Aorta (tissue), 5 donors: ENCODE data around the gene ASTN2. TPM values are rescaled to one million over a fixed set of nuclear protein-coding genes. Genes with fewer than 3 reads are reported as not detected.
"Not testable (repeated sequence)": the region's sequence is repeated elsewhere in the genome, so short reads cannot be mapped to it uniquely, and the experiment has no call there.

Source experiments
- ATAC-seq: fragments of 200-7000 bp; cut with Tn5 transposase; one replicate; pipeline ENCODE4 v1.9.1; 2022; ENCODE audit warnings: moderate library complexity; ENCODE audit not compliant: low FRiP score
- DNase-seq, 2 donors: peaks; one replicate each; pipeline ENCODE4 v3.0.0-alpha.2; 2020
- H3K27ac ChIP-seq, 2 donors: one replicate each; pipeline ENCODE4 v1.5.1; 2013; ENCODE audit warnings: low read length in 2 of 2, mild to moderate bottlenecking in 2 of 2, moderate library complexity in 2 of 2, control low read depth in 1 of 2, inconsistent platforms in 1 of 2, low read depth in 1 of 2
- H3K27me3 ChIP-seq, 2 donors: one replicate each; pipeline ENCODE4 v1.6.1; 2013; ENCODE audit warnings: control low read depth in 1 of 2, low read length in 1 of 2, mild to moderate bottlenecking in 1 of 2, moderate library complexity in 1 of 2; ENCODE audit not compliant: insufficient read depth in 2 of 2, control insufficient read depth in 1 of 2
- H3K36me3 ChIP-seq, 2 donors: one replicate each; pipeline ENCODE4 v1.6.1; 2013; ENCODE audit warnings: control low read depth in 1 of 2, low read length in 1 of 2, mild to moderate bottlenecking in 1 of 2; ENCODE audit not compliant: insufficient read depth in 2 of 2, control insufficient read depth in 1 of 2
- H3K4me1 ChIP-seq, 2 donors: one replicate each; pipeline ENCODE4 v1.6.1; 2013; ENCODE audit warnings: low read length in 2 of 2, control low read depth in 1 of 2, mild to moderate bottlenecking in 1 of 2, moderate library complexity in 1 of 2; ENCODE audit not compliant: insufficient read depth in 2 of 2, control insufficient read depth in 1 of 2
- H3K4me3 ChIP-seq, 2 donors: one replicate each; pipeline ENCODE4 v1.5.1; 2013; ENCODE audit warnings: low read length in 2 of 2, control low read depth in 1 of 2, mild to moderate bottlenecking in 1 of 2
- H3K9me3 ChIP-seq: one replicate; pipeline ENCODE4 v1.6.1; 2013; ENCODE audit warnings: mild to moderate bottlenecking, low read length; ENCODE audit not compliant: control insufficient read depth
- WGBS, 2 donors: extraction: QIAGEN DNeasy Blood & Tissue Kit; methylation state at CpG; one replicate each; pipeline ENCODE4 v1.1.7; 2013; 5-methylcytosine and 5-hydroxymethylcytosine counted together
- intact Hi-C, 2 donors: fragments of 100-400 bp; cut with DNase I; formaldehyde crosslinking; loops; one replicate each; pipeline versions ENCODE4 v1.14.2 to v1.15.0; 2022
- polyA plus RNA-seq, 2 donors: library from polyadenylated mRNA; stranded (reverse); fragments of 200-250 nt; gene quantifications; one replicate each; pipeline ENCODE4 v1.2.3, GENCODE V29; 2013
- total RNA-seq, 2 donors: library from RNA; stranded (reverse); fragmentation: NEBNext Ultra II Directional; extraction: Animal tissue kit (Norgen Biotek cat#: 25700); gene quantifications; one replicate each; pipeline ENCODE4 v1.2.1, GENCODE V29; 2021
- donor health status: healthy with polysubstance abuse.
- donor health status: Bipolar disorder and iron deficiency.
- donor health status: DM: no; HTN: no; CAD: no.
- donor health status: DM: no; HTN: no; CAD: no.
- donor health status: DM: yes; HTN: yes; CAD: no.

ASTN2 gene
- total and polyA plus RNA-seq, 4 donors: 1.0 to 7.5 (median 4.4) TPM

DNA sequence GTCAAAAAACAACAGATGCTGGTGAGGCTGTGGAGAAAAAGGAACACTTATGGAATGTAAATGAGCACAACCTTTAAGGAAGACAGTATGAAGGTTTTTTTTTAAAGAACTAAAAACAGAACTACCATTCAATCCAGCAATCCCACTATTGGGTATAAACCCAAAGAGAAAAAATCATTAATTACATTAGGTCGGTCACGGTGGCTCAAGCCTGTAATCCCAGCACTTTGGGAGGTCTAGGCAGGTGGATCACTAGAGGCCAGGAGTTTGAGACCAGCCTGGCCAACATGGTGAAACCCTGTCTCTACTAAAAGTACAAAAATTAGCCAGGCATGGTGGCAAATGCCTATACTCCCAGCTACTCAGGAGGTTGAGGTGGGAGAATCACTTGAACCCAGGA is 584.5 kb downstream of the ASTN2 start:
- H3K36me3 ChIP-seq, H3K9me3 ChIP-seq, intact Hi-C loops, H3K4me1 ChIP-seq, H3K27me3 ChIP-seq, DNase-seq, ATAC-seq, H3K27ac ChIP-seq, H3K4me3 ChIP-seq: not testable (repeated sequence)
- 94 to 97% methylated on average over 2 of the region's 2 CpGs for WGBS, 2 donors

DNA sequence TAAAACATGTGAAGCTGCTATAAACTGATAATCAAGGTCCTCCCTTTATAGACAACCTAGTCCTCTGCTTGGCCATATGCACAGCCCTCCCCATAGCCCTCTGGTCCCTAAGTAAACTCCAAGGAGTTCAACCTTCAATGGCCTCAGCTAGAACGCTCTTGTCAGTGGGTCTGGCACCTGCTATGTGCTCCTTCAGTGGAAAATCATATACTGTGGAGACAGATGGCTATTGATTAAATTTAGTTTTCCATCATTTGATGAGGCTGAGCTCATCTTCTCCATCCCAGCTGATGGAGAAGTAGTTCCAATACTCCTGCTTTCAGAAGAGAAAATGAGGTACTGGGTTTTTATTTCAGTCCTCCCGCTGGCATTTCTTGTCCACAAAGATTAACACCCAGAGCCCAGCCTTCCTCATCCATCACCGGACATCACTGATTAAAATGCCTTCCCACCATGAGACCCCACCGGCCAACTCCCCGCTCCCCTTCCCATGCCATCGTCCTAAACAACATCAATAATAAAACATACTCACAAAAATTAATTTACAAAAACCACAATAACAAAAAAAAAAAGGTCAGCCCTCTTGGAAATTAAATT is 593.1 kb downstream of the ASTN2 start:
- H3K36me3 ChIP-seq: peaks cover 0 to 2% of the 10 kb centered on the region in 2 donors
- no peaks in the 10 kb centered on the region for H3K9me3 ChIP-seq
- no peaks in the 10 kb centered on the region for H3K4me1 ChIP-seq
- no peak for DNase-seq
- no peak for ATAC-seq
- H3K27ac ChIP-seq: no peak overlapping the region
- intact Hi-C loops: no loop called here
- no peaks in the 10 kb centered on the region for H3K27me3 ChIP-seq
- H3K4me3 ChIP-seq: no peak overlapping the region
- 78% methylated on average over 6 of the region's 6 CpGs for WGBS, 2 donors

DNA sequence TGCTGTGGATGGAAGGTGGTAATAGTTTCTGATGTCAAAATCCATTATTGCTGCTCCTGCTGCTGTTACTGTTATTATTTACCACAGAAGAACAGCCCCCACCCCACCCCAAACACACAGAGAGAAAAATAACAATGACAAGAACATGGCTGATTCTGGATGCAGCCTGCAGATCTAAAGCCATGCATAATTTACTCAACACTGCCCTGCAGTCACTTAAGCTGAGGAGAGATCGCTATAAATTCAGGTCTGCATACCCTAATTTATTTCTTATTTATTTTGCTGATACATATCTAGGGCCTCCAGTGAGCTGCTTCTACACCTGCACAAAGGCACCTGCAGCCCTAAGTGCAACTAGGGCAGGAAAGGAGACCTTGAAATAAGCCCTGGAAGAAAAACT is 595.7 kb downstream of the ASTN2 start:
- no peaks in the 10 kb centered on the region for H3K4me1 ChIP-seq
- H3K36me3 ChIP-seq: no peaks in the 10 kb centered on the region
- peaks cover 1% of the 10 kb centered on the region for H3K9me3 ChIP-seq
- ATAC-seq (no peak), DNase-seq (no peak)
- no peaks in the 10 kb centered on the region for H3K27me3 ChIP-seq
- intact Hi-C loops: no loop called here
- 52 to 60% methylated on average over 1 of the region's 1 CpG for WGBS, 2 donors
- no peak overlapping the region for H3K27ac ChIP-seq
- H3K4me3 ChIP-seq: no peak overlapping the region

DNA sequence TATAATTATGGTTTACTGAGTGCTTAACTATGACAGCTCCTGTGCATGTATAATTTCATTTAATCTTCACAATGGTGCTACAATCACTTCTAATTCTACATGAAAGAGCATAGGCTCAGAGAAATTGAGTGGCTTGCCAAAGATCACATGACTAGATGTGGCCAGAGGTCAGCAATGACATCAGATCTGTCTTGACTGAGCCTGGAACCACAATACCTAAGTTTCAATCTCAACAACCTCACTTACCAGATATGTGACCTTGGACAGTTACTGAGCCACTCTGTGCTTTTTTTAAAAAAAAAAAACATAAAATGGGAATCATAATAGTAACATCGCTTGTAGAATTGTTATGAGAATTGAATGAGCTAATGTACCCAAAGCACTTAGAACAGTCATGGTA is 597.1 kb downstream of the ASTN2 start:
- Histone ChIP-seq H3K9me3 (peaks cover 1% of the 10 kb centered on the region), H3K36me3 (no peaks in the 10 kb centered on the region), H3K27ac (no peak overlapping the region), H3K4me1 (no peaks in the 10 kb centered on the region), H3K4me3 (no peak overlapping the region), H3K27me3 (no peaks in the 10 kb centered on the region)
- intact Hi-C loops: no loop called here
- 79 to 90% methylated on average over 1 of the region's 1 CpG for WGBS, 2 donors
- no peak for DNase-seq
- ATAC-seq: no peak

DNA sequence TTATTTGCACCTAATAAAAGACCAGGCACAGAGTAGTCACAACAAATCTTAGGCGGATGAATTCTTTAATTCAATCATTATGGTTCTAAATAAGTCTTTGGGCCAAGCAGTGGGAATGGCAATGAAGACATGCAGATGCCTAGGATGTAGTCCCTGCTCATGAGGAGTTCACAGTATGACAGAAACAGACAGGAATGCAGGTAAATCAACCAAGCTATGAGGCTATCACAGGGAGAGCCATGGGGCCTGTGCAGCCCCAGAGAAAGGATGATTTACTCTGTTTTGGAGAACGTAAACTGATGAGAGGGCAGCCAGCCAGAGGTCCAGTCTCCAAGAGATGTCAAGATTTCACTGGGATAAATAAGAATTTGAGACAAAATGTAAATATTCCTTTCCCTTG is 598.4 kb downstream of the ASTN2 start:
- H3K27ac ChIP-seq: no peak overlapping the region
- no peak overlapping the region for H3K4me3 ChIP-seq
- H3K9me3 ChIP-seq: peaks cover 1% of the 10 kb centered on the region
- DNase-seq (no peak), ATAC-seq (no peak)
- H3K36me3 ChIP-seq: no peaks in the 10 kb centered on the region
- no peaks in the 10 kb centered on the region for H3K27me3 ChIP-seq
- 77 to 80% methylated on average over 2 of the region's 2 CpGs for WGBS, 2 donors
- intact Hi-C loops: no loop called here
- no peaks in the 10 kb centered on the region for H3K4me1 ChIP-seq

DNA sequence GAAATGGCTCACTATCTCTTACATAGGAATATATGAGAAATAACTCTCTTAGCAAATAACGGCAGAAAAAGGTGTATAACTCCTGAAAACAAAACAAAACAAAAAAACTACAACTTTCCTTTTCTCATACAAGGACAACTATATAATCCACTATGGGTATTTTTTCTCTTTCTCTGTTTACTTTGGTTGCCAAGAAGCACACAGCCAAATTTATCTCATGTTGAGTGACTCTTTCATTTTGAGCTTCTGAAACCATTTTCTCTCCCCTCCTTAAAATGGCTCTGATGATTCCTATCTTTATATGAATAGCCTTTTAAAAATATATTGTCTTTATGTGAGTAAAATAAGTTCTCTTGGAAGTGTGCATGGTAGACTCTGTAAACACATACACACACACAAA is 599.0 kb downstream of the ASTN2 start:
- ATAC-seq (no peak), DNase-seq (no peak)
- intact Hi-C loops: no loop called here
- WGBS, 2 donors: 70 to 83% methylated on average over 1 of the region's 1 CpG
- H3K4me1 ChIP-seq: no peaks in the 10 kb centered on the region
- H3K36me3 ChIP-seq: no peaks in the 10 kb centered on the region
- H3K27me3 ChIP-seq: no peaks in the 10 kb centered on the region
- H3K27ac ChIP-seq: no peak overlapping the region
- no peak overlapping the region for H3K4me3 ChIP-seq
- H3K9me3 ChIP-seq: peaks cover 1% of the 10 kb centered on the region

DNA sequence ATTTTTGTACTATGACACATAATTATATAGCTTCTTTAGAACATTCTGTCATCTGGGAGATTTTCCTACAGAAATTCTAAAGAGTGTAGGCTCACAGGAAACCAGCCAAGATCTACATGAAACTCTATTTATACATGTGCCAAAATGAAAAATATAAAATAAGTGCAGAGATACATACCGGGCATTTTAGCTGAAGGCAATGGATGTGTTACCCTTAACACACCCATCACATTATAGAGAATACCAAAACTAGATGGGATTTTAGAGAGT is 601.9 kb downstream of the ASTN2 start:
- WGBS, 2 donors: 10 to 13% methylated on average over 1 of the region's 1 CpG
- Histone ChIP-seq H3K4me3 (no peak overlapping the region), H3K9me3 (peaks cover 1% of the 10 kb centered on the region), H3K36me3 (no peaks in the 10 kb centered on the region), H3K4me1 (no peaks in the 10 kb centered on the region), H3K27ac (no peak overlapping the region), H3K27me3 (no peaks in the 10 kb centered on the region)
- ATAC-seq: no peak
- DNase-seq: no peak
- intact Hi-C loops: no loop called here

DNA sequence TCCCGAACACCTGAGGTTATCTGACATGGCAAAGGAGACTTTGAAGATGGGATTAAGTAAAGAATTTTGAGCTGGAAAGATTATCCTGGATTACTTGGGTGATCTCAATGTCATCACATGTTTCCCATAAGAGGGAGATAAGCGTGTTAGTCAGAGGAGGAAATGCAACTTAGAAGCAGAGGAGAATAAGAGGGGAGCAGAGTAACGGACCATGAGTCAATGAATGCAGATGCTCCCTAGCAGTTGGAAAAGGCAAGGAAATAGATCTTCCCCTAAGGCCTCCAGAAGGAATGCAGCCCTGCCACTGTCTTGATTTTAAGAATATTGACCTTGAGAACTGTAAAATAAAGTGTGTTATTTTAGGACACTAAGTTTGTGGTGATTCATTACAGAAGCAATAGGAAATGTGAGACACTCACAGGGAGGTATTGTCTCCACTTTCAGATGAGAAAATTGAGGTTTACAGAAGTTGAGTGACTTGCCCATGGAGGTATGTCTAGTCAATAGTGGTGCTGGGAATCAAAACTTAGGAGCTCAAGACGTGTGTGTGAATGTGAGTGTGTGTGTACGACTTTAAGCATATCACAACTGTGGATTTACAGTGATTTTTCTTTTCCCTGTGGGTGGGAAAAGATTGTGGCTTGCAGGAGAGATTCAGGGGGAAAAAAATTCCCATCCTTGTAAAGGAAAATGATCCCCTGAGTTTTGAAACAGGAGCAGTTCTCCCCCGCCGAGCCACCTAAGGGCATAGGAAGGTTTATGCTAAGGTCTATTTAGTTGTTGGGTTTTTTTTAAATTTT is 602.4 kb downstream of the ASTN2 start:
- Histone ChIP-seq H3K36me3 (no peaks in the 10 kb centered on the region), H3K4me3 (no peak overlapping the region), H3K27me3 (no peaks in the 10 kb centered on the region), H3K27ac (no peak overlapping the region), H3K9me3 (peaks cover 1% of the 10 kb centered on the region), H3K4me1 (no peaks in the 10 kb centered on the region)
- DNase-seq (no peak), ATAC-seq (no peak)
- 38 to 49% methylated on average over 7 of the region's 7 CpGs for WGBS, 2 donors
- intact Hi-C loops: no loop called here

DNA sequence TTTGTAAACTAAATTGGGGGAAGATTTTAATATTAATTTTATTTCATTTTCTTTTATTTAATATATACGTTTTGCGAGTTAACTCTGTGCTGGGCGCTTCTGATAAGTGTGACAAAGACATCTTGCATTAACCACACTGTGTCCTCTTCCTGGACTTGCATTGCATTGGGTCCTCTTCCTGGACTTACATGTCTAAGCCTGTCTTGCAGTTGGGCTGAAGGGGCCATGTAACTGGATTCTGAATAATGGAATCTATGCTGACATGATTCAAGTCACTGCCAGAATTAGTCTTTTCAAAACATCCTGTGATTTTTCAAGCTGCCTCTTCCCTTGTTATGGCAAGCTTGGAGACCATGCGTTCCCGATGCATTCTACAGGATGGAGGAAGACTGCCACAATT is 605.2 kb downstream of the ASTN2 start:
- DNase-seq (no peak), ATAC-seq (no peak)
- intact Hi-C loops: no loop called here
- H3K4me3 ChIP-seq: no peak overlapping the region
- H3K27me3 ChIP-seq: no peaks in the 10 kb centered on the region
- no peak overlapping the region for H3K27ac ChIP-seq
- WGBS, 2 donors: 55 to 57% methylated on average over 5 of the region's 5 CpGs
- H3K36me3 ChIP-seq: no peaks in the 10 kb centered on the region
- no peaks in the 10 kb centered on the region for H3K4me1 ChIP-seq
- H3K9me3 ChIP-seq: no peaks in the 10 kb centered on the region
